Neural cell (in vitro differentiated cells): Measurements from ENCODE around the gene TAOK1.

ENCODE experiments used
- CTCF ChIP-seq: fragments of 450-650 bp; IDR thresholded peaks from 2 replicates; pipeline ENCODE4 v1.5.1; 2014; ENCODE audit warnings: antibody characterized with exemption, mild to moderate bottlenecking, moderate library complexity; ENCODE audit not compliant: poor library complexity, severe bottlenecking
- REST ChIP-seq: IDR thresholded peaks from 2 replicates; pipeline ENCODE4 v1.6.1; 2012; ENCODE audit warnings: borderline replicate concordance

GRCh38 chr17:29572691-29573557 is 182.8 kb downstream of the TAOK1 start:
- TF ChIP-seq CTCF (peak; percentile 49), REST (no peak)
